Common myeloid progenitor, CD34-positive (primary cell): ENCODE measurements around the gene NAB2. TPM values are rescaled to one million over a fixed set of nuclear protein-coding genes. Genes with fewer than 3 reads are reported as not detected.

ENCODE experiments used
- CTCF ChIA-PET: fragments of 350-600 bp; sonication (Branson Sonifier 250); formaldehyde crosslinking; loops from one replicate; lab custom pipeline; 2021; ENCODE audit warnings: antibody characterized with exemption; lab: Charles Lee
- POLR2A ChIA-PET: fragments of 350-600 bp; sonication (Branson Sonifier 250); formaldehyde crosslinking; loops from one replicate; lab custom pipeline; 2021; ENCODE audit warnings: antibody characterized with exemption; lab: Charles Lee
- DNase-seq, 3 donors: peaks; one replicate each; pipeline versions ENCODE4 v3.0.0 to v3.0.0-alpha.2; 2013
- H3K27ac ChIP-seq, 2 experiments: 1 replicate in 1 of 2; 2 replicates in 1 of 2; pipeline ENCODE4 v1.7.0; 2013; ENCODE audit warnings: inconsistent platforms in 2 of 2, low read length in 2 of 2, mild to moderate bottlenecking in 2 of 2, low read depth in 1 of 2, moderate library complexity in 1 of 2; ENCODE audit not compliant: severe bottlenecking in 2 of 2, insufficient read depth in 1 of 2, poor library complexity in 1 of 2
- H3K27me3 ChIP-seq, 5 experiments: replicated peaks in 2 of 5; 1 replicate in 3 of 5; 2 replicates in 2 of 5; pipeline versions ENCODE4 v1.6.1 to v1.7.0; 2013; ENCODE audit warnings: low read length in 4 of 5, mild to moderate bottlenecking in 2 of 5, moderate library complexity in 2 of 5, inconsistent platforms in 1 of 5; ENCODE audit not compliant: insufficient read depth in 5 of 5, control insufficient read depth in 4 of 5
- H3K36me3 ChIP-seq, 4 experiments: 1 replicate in 2 of 4; 2 replicates in 2 of 4; pipeline versions ENCODE4 v1.6.1 to v1.7.0; 2013; ENCODE audit warnings: low read length in 3 of 4, control low read depth in 1 of 4, mild to moderate bottlenecking in 1 of 4; ENCODE audit not compliant: control insufficient read depth in 4 of 4, insufficient read depth in 4 of 4
- H3K4me1 ChIP-seq, 4 experiments: 1 replicate in 3 of 4; 2 replicates in 1 of 4; pipeline versions ENCODE4 v1.6.1 to v1.7.1; 2013; ENCODE audit warnings: low read length in 3 of 4, mild to moderate bottlenecking in 3 of 4, control low read depth in 1 of 4, inconsistent platforms in 1 of 4, moderate library complexity in 1 of 4; ENCODE audit not compliant: control insufficient read depth in 4 of 4, insufficient read depth in 4 of 4; ENCODE audit errors: control extremely low read depth in 1 of 4
- H3K4me3 ChIP-seq, 7 experiments: 1 replicate in 4 of 7; 2 replicates in 3 of 7; pipeline versions ENCODE4 v1.5.1 to v1.7.0; 2013; ENCODE audit warnings: mild to moderate bottlenecking in 7 of 7, low read length in 6 of 7, moderate library complexity in 6 of 7, inconsistent platforms in 2 of 7, low read depth in 2 of 7, control low read depth in 1 of 7; ENCODE audit not compliant: insufficient read depth in 4 of 7, control insufficient read depth in 1 of 7; ENCODE audit errors: extremely low read depth in 1 of 7
- H3K9me3 ChIP-seq, 5 experiments: 1 replicate in 4 of 5; 2 replicates in 1 of 5; pipeline versions ENCODE4 v1.6.1 to v1.7.1; 2013; ENCODE audit warnings: low read length in 4 of 5, mild to moderate bottlenecking in 2 of 5, inconsistent platforms in 1 of 5, low read depth in 1 of 5, moderate library complexity in 1 of 5; ENCODE audit not compliant: control insufficient read depth in 4 of 5, insufficient read depth in 2 of 5; ENCODE audit errors: control extremely low read depth in 1 of 5
- WGBS: methylation state at CpG from one replicate; pipeline ENCODE4 v1.1.5; 2013; ENCODE audit not compliant: insufficient coverage; 5-methylcytosine and 5-hydroxymethylcytosine counted together
- polyA plus RNA-seq: library from polyadenylated mRNA; unstranded; fragments of 120-200 nt; gene quantifications from one replicate; pipeline ENCODE4 v1.2.1, GENCODE V29; 2013

Gene NAB2
- 11.1 TPM for polyA plus RNA-seq

GRCh38 chr12:57088354-57089270 lies at the start of gene NAB2:
Gene NAB2 (plus strand): TSS chr12:57089114. CDS start chr12:57089272, 158 bp downstream.
- no peaks in the 10 kb centered on the region for H3K27me3 ChIP-seq
- peak; percentile 93 to 98 (median 97) for DNase-seq
- H3K27ac ChIP-seq = peak within 1 kb of the TSS; percentile 95 to 99
- ChIA-PET CTCF (interaction anchor here (0.6 to 27.7 kb wide), 7 partner anchors 14 to 41 kb away, joined by 3 to 835 read pairs (median 3); partner anchors contain the start of genes NEMP1 and STAT6), POLR2A (interaction anchor here (0.9 to 5.1 kb wide), 7 partner anchors 11 to 432 kb away, joined by 3 to 45 read pairs (median 7); partner anchors contain the start of genes DDIT3, NEMP1 and STAT6)
- peak within 1 kb of the TSS; percentile 75 to 97 (median 90) for H3K4me3 ChIP-seq
- under 1% methylated on average over 56 of the region's 91 CpGs for WGBS
- H3K4me1 ChIP-seq = peaks cover 3 to 45% (median 38%) of the 10 kb centered on the region in 4 experiments
- no peaks in the 10 kb centered on the region for H3K9me3 ChIP-seq
- H3K36me3 ChIP-seq = peaks cover 2 to 24% (median 17%) of the 10 kb centered on the region in 4 experiments

DNA sequence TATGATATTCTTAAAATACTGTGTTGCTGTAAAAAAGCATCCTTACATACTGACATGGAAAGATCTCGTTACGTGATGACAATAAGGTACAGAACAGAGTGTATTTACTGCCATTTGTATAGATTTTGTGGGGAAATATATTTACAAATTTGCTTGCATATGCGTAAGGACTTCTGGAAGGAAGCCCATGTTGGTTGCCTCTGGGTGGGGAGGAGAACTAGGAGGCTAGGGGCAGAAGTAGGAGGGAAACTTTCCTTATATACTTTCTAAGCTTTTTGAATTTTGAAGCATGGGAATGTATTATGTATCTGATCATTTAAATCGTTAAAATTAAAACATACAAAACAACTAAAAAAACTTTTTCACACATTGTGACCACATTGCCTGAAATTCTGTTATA lies 48.7 kb upstream of the NAB2 start:
- Histone ChIP-seq H3K27me3 (no peaks in the 10 kb centered on the region), H3K4me1 (peaks cover 0 to 8% (median 0%) of the 10 kb centered on the region in 4 experiments), H3K9me3 (no peaks in the 10 kb centered on the region), H3K4me3 (no peak overlapping the region), H3K36me3 (no peaks in the 10 kb centered on the region), H3K27ac (no peak overlapping the region)
- no peak for DNase-seq
- CTCF ChIA-PET = interaction anchor here (1.2 to 8.3 kb wide), 5 partner anchors 10 to 37 kb away, joined by 3 to 56 read pairs (median 7); partner anchors contain the start of gene MYO1A
- POLR2A ChIA-PET = interaction anchor here (1.0 kb wide), 1 partner anchor 19 kb away, joined by 4 read pairs; no protein-coding TSS in a partner anchor
- 100% methylated on average over 1 of the region's 4 CpGs for WGBS

DNA sequence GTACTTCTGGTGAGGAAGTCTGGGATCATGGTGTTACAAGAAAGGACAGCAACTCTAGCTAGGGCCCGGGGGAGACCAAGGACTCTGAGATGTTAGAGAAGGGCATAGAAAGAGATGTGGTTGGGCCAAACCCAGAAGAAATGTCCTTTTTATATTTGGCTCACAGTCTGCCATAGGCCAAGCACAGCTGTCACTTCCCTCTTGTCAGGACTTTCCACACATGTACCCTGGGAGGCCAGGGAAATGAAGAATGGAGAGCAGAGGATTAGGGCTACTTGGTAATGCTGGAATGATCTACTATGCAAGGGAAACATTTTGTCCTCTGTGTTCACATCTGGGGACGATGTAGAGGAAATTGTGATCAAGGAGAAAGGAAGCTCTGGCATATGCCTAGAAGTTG lies 48.2 kb upstream of the NAB2 start:
- H3K36me3 ChIP-seq = no peaks in the 10 kb centered on the region
- POLR2A ChIA-PET = interaction anchor here (1.0 kb wide), 1 partner anchor 19 kb away, joined by 4 read pairs; no protein-coding TSS in a partner anchor
- H3K27me3 ChIP-seq = no peaks in the 10 kb centered on the region
- CTCF ChIA-PET = interaction anchor here (1.1 to 8.3 kb wide), 6 partner anchors 9 to 83 kb away, joined by 3 to 56 read pairs (median 6); partner anchors contain the start of gene MYO1A
- peaks cover 0 to 8% (median 0%) of the 10 kb centered on the region in 4 experiments for H3K4me1 ChIP-seq
- no peak overlapping the region for H3K4me3 ChIP-seq
- WGBS = 33% methylated on average over 2 of the region's 2 CpGs
- no peak overlapping the region for H3K27ac ChIP-seq
- no peaks in the 10 kb centered on the region for H3K9me3 ChIP-seq
- DNase-seq = no peak

- Histone ChIP-seq H3K9me3 (no peaks in the 10 kb centered on the region), H3K4me1 (peaks cover 0 to 24% (median 3%) of the 10 kb centered on the region in 4 experiments), H3K36me3 (no peaks in the 10 kb centered on the region), H3K27ac (no peak overlapping the region), H3K4me3 (no peak overlapping the region), H3K27me3 (no peaks in the 10 kb centered on the region)
- no peak for DNase-seq
- ChIA-PET CTCF (interaction anchor here (1.5 to 8.3 kb wide), 4 partner anchors 10 to 17 kb away, joined by 3 to 56 read pairs (median 6); no protein-coding TSS in a partner anchor), POLR2A (no interaction called here)
- 100% methylated on average over 2 of the region's 2 CpGs for WGBS
These were observed 46.2 kb upstream of the NAB2 start for GRCh38 chr12:57042695-57043094.

GRCh38 chr12:57044468-57044867 lies 44.4 kb upstream of the NAB2 start:
- Histone ChIP-seq H3K9me3 (no peaks in the 10 kb centered on the region), H3K27ac (no peak overlapping the region), H3K36me3 (no peaks in the 10 kb centered on the region), H3K4me3 (no peak overlapping the region), H3K4me1 (peaks cover 0 to 36% (median 7%) of the 10 kb centered on the region in 4 experiments), H3K27me3 (no peaks in the 10 kb centered on the region)
- DNase-seq = no peak
- ChIA-PET POLR2A (interaction anchor here (1.3 kb wide), 1 partner anchor 13 kb away, joined by 3 read pairs; no protein-coding TSS in a partner anchor), CTCF (interaction anchor here (0.7 to 2.1 kb wide), 6 partner anchors 11 to 68 kb away, joined by 3 to 8 read pairs (median 3); partner anchors contain the start of gene TAC3)
- 100% methylated on average over 2 of the region's 6 CpGs for WGBS

DNA sequence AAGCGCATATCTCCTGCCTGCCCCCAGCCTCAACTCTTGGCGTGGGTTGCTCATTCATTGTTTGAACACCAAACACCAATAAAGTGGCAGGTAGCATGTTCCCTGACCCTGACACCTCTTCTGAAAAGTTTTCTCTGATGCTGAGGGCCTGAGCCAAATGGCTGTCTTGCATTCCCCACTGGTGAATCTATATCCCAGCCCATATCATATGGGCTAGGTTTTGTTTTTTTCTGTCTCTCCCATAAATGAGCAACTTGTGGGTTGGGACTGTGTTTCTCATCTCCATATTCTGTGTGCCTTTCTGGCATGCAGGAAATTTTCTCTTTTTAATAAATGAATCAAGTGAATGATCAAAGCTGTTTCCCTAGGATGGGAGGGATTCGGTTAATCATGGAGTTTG lies 44.0 kb upstream of the NAB2 start:
- Histone ChIP-seq H3K4me3 (no peak overlapping the region), H3K4me1 (peaks cover 0 to 36% (median 7%) of the 10 kb centered on the region in 4 experiments), H3K36me3 (no peaks in the 10 kb centered on the region), H3K9me3 (no peaks in the 10 kb centered on the region), H3K27ac (no peak overlapping the region), H3K27me3 (no peaks in the 10 kb centered on the region)
- WGBS = 100% methylated on average over 2 of the region's 3 CpGs
- ChIA-PET CTCF (interaction anchor here (0.7 to 2.1 kb wide), 3 partner anchors 12 to 20 kb away, joined by 3 to 8 read pairs (median 3); no protein-coding TSS in a partner anchor), POLR2A (no interaction called here)
- no peak for DNase-seq
